ENCODE data around the gene OLFML1. TPM values are rescaled to one million over a fixed set of nuclear protein-coding genes. Genes with fewer than 3 reads are reported as not detected.

OLFML1 gene
- total RNA-seq, 1 donor from 2014 or later: not detected

GRCh38 chr11:7493670-7494069, 8.4 kb downstream of the OLFML1 start:
- Histone ChIP-seq H3K4me1 (no peaks in the 10 kb centered on the region), H2AFZ (replicated peaks) (no peak overlapping the region), H3K79me2 (ENCODE audit: low read depth) (no peaks in the 10 kb centered on the region), H3K9ac (no peak overlapping the region), H3K4me3 (no peak overlapping the region), H3F3A (ENCODE audit: low read depth) (no peaks in the 10 kb centered on the region), H3K27me3 (no peaks in the 10 kb centered on the region), H3K36me3 (no peaks in the 10 kb centered on the region), H3K4me2 (no peak overlapping the region), H4K20me1 (ENCODE audit: low read depth) (no peaks in the 10 kb centered on the region), H3K9me3 (ENCODE audit: low read depth) (no peaks in the 10 kb centered on the region), H3K27ac (no peak overlapping the region)
- Mint-ChIP-seq H3K36me3 (no peaks in the 10 kb centered on the region), H3K4me3 (no peak overlapping the region), H3K27ac (no peak overlapping the region), H3K9me3 (no peaks in the 10 kb centered on the region), H3K4me1 (peaks cover 8% of the 10 kb centered on the region), H3K27me3 (ENCODE audit: insufficient read depth, low read depth) (peaks cover 4% of the 10 kb centered on the region)
- no peak for DNase-seq (ENCODE audit: low spot score)
- TF ChIP-seq EZH2phosphoT487 (IDR thresholded peaks at IDR 0.05) (no peak), CTCF (IDR thresholded peaks at IDR 0.05) (no peak), EZH2 (IDR thresholded peaks at IDR 0.05) (no peak)

GRCh38 chr11:7494086-7494745, 8.9 kb downstream of the OLFML1 start:
- Histone ChIP-seq H3K79me2 (ENCODE audit: low read depth) (no peaks in the 10 kb centered on the region), H3K4me1 (peaks cover 5% of the 10 kb centered on the region), H3F3A (ENCODE audit: low read depth) (no peaks in the 10 kb centered on the region), H3K27ac (no peak overlapping the region), H4K20me1 (ENCODE audit: low read depth) (no peaks in the 10 kb centered on the region), H3K9ac (no peak overlapping the region), H2AFZ (replicated peaks) (no peak overlapping the region), H3K4me2 (no peak overlapping the region), H3K9me3 (ENCODE audit: low read depth) (no peaks in the 10 kb centered on the region), H3K27me3 (no peaks in the 10 kb centered on the region), H3K36me3 (no peaks in the 10 kb centered on the region), H3K4me3 (no peak overlapping the region)
- H3K4me3 Mint-ChIP-seq: no peak overlapping the region
- no peaks in the 10 kb centered on the region for H3K9me3 Mint-ChIP-seq
- peaks cover 8% of the 10 kb centered on the region for H3K4me1 Mint-ChIP-seq
- TF ChIP-seq EZH2phosphoT487 (IDR thresholded peaks at IDR 0.05) (no peak), EZH2 (IDR thresholded peaks at IDR 0.05) (no peak), CTCF (IDR thresholded peaks at IDR 0.05) (no peak)
- DNase-seq (ENCODE audit: low spot score): no peak
- H3K27ac Mint-ChIP-seq: no peak overlapping the region
- H3K36me3 Mint-ChIP-seq: no peaks in the 10 kb centered on the region
- peaks cover 4% of the 10 kb centered on the region for H3K27me3 Mint-ChIP-seq (ENCODE audit: insufficient read depth, low read depth)

GRCh38 chr11:7495882-7496551, 10.7 kb downstream of the OLFML1 start:
- peaks cover 4% of the 10 kb centered on the region for H3F3A ChIP-seq (ENCODE audit: low read depth)
- H3K4me3 ChIP-seq: no peak overlapping the region
- H3K27ac Mint-ChIP-seq: no peak overlapping the region
- H3K27ac ChIP-seq: no peak overlapping the region
- no peak overlapping the region for H2AFZ ChIP-seq (replicated peaks)
- H3K9ac ChIP-seq: no peak overlapping the region
- no peak overlapping the region for H3K4me3 Mint-ChIP-seq
- no peak overlapping the region for H3K4me2 ChIP-seq
- H3K36me3 Mint-ChIP-seq: no peaks in the 10 kb centered on the region
- peaks cover 6% of the 10 kb centered on the region for H3K4me1 Mint-ChIP-seq
- H3K4me1 ChIP-seq: peaks cover 8% of the 10 kb centered on the region
- H3K36me3 ChIP-seq: no peaks in the 10 kb centered on the region
- no peaks in the 10 kb centered on the region for H3K9me3 Mint-ChIP-seq
- no peaks in the 10 kb centered on the region for H3K9me3 ChIP-seq (ENCODE audit: low read depth)
- DNase-seq (ENCODE audit: low spot score): no peak
- H3K27me3 ChIP-seq: no peaks in the 10 kb centered on the region
- H3K27me3 Mint-ChIP-seq (ENCODE audit: insufficient read depth, low read depth): peaks cover 4% of the 10 kb centered on the region
- H3K79me2 ChIP-seq (ENCODE audit: low read depth): no peaks in the 10 kb centered on the region
- H4K20me1 ChIP-seq (ENCODE audit: low read depth): no peaks in the 10 kb centered on the region
- TF ChIP-seq EZH2 (IDR thresholded peaks at IDR 0.05) (no peak), EZH2phosphoT487 (IDR thresholded peaks at IDR 0.05) (no peak), CTCF (IDR thresholded peaks at IDR 0.05) (no peak)
